Hematopoietic multipotent progenitor cell treated with erythropoietin and hydrocortisone succinate and interleukin-3 and kit ligand, for 17 days (in vitro differentiated cells): Measurements from ENCODE around the gene DOCK1.

Experiments
- DNase-seq: peaks from one replicate; pipeline ENCODE4 v3.0.0-alpha.2; 2015; ENCODE audit warnings: low spot score

Gene DOCK1

GRCh38 chr10:127012071-127012768 is 107.0 kb downstream of the DOCK1 start:
- no peak for DNase-seq

GRCh38 chr10:127012769-127013152 is 107.5 kb downstream of the DOCK1 start:
- DNase-seq = no peak

GRCh38 chr10:127013211-127013656 is 108.0 kb downstream of the DOCK1 start:
- DNase-seq = no peak

- no peak for DNase-seq
Measured at GRCh38 chr10:127013691-127014473, 108.7 kb downstream of the DOCK1 start.

GRCh38 chr10:127014671-127015070 is 109.4 kb downstream of the DOCK1 start:
- DNase-seq = no peak

- DNase-seq = no peak
Measured at GRCh38 chr10:127015373-127015772, 110.1 kb downstream of the DOCK1 start.

- DNase-seq = no peak
Measured at GRCh38 chr10:127016331-127016730, 111.1 kb downstream of the DOCK1 start.

GRCh38 chr10:127017541-127018297 is 112.5 kb downstream of the DOCK1 start:
- DNase-seq = no peak

GRCh38 chr10:127018298-127018650 is 113.0 kb downstream of the DOCK1 start:
- no peak for DNase-seq

- DNase-seq = no peak
Measured at GRCh38 chr10:127018766-127019165, 113.5 kb downstream of the DOCK1 start.

- no peak for DNase-seq
Measured at GRCh38 chr10:127020260-127020659, 115.0 kb downstream of the DOCK1 start.

- no peak for DNase-seq
Measured at GRCh38 chr10:127021801-127022200, 116.6 kb downstream of the DOCK1 start.

- DNase-seq = no peak
Measured at GRCh38 chr10:127024685-127025435, 119.6 kb downstream of the DOCK1 start.

- DNase-seq = no peak
Measured at GRCh38 chr10:127027786-127028185, 122.6 kb downstream of the DOCK1 start.

GRCh38 chr10:127028556-127028955 is 123.3 kb downstream of the DOCK1 start:
- DNase-seq = no peak

GRCh38 chr10:127029061-127029460 is 123.8 kb downstream of the DOCK1 start:
- no peak for DNase-seq

GRCh38 chr10:127033216-127034033 is 128.2 kb downstream of the DOCK1 start:
- no peak for DNase-seq

GRCh38 chr10:127034034-127034633 is 128.9 kb downstream of the DOCK1 start:
- DNase-seq = no peak

GRCh38 chr10:127034790-127035189 is 129.6 kb downstream of the DOCK1 start:
- DNase-seq = no peak

GRCh38 chr10:127035827-127036226 is 130.6 kb downstream of the DOCK1 start:
- no peak for DNase-seq

GRCh38 chr10:127036987-127037386 is 131.8 kb downstream of the DOCK1 start:
- DNase-seq = no peak
